Brain microvascular endothelial cell (primary cell): ENCODE results near the gene NSUN6.

Experiments
- DNase-seq: peaks from one replicate; pipeline ENCODE4 v3.0.0-alpha.2; 2020
- H3K27ac ChIP-seq: fragments of 250-450 bp; sonication (Bioruptor Pico); 2 replicates; pipeline ENCODE4 v1.5.1; 2020; ENCODE audit warnings: mild to moderate bottlenecking, moderate library complexity
- H3K27me3 ChIP-seq: fragments of 250-450 bp; sonication (Bioruptor Pico); replicated peaks from 2 replicates; pipeline ENCODE4 v1.5.1; 2020; ENCODE audit warnings: mild to moderate bottlenecking
- H3K36me3 ChIP-seq: fragments of 250-450 bp; sonication (Bioruptor Pico); replicated peaks from 2 replicates; pipeline ENCODE4 v1.5.1; 2020; ENCODE audit warnings: mild to moderate bottlenecking
- H3K4me3 ChIP-seq: 2 replicates; pipeline ENCODE4 v1.5.1; 2011; ENCODE audit warnings: low read depth, mild to moderate bottlenecking, control low read depth, low read length, moderate library complexity
- in situ Hi-C: cut with HindIII; loops from 2 replicates; pipeline ENCODE4 v1.10.0; 2017; ENCODE audit warnings: low sequenced_read_pairs, low pct_ligation_motif_present
- TF ChIP-seq, protein P1 (sequence below): IDR thresholded peaks from 2 replicates; pipeline ENCODE4 v1.5.1; 2011; ENCODE audit warnings: low read depth, mild to moderate bottlenecking, moderate library complexity, low read length, control low read depth, inconsistent platforms; ENCODE audit errors: missing control alignments

NSUN6 gene

GRCh38 chr10:18687195-18687594, 35.8 kb upstream of the NSUN6 start:
- H3K36me3 ChIP-seq: no peaks in the 10 kb centered on the region
- H3K27ac ChIP-seq: no peak overlapping the region
- H3K4me3 ChIP-seq: no peak overlapping the region
- no peaks in the 10 kb centered on the region for H3K27me3 ChIP-seq
- TF ChIP-seq, protein P1, sequence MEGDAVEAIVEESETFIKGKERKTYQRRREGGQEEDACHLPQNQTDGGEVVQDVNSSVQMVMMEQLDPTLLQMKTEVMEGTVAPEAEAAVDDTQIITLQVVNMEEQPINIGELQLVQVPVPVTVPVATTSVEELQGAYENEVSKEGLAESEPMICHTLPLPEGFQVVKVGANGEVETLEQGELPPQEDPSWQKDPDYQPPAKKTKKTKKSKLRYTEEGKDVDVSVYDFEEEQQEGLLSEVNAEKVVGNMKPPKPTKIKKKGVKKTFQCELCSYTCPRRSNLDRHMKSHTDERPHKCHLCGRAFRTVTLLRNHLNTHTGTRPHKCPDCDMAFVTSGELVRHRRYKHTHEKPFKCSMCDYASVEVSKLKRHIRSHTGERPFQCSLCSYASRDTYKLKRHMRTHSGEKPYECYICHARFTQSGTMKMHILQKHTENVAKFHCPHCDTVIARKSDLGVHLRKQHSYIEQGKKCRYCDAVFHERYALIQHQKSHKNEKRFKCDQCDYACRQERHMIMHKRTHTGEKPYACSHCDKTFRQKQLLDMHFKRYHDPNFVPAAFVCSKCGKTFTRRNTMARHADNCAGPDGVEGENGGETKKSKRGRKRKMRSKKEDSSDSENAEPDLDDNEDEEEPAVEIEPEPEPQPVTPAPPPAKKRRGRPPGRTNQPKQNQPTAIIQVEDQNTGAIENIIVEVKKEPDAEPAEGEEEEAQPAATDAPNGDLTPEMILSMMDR: no peak
- in situ Hi-C loops: no loop called here
- no peak for DNase-seq

GRCh38 chr10:18685555-18685954, 34.2 kb upstream of the NSUN6 start:
- no peak for DNase-seq
- no peaks in the 10 kb centered on the region for H3K27me3 ChIP-seq
- no peak overlapping the region for H3K27ac ChIP-seq
- TF ChIP-seq, protein P1: no peak
- in situ Hi-C loops: no loop called here
- no peaks in the 10 kb centered on the region for H3K36me3 ChIP-seq
- no peak overlapping the region for H3K4me3 ChIP-seq

DNA sequence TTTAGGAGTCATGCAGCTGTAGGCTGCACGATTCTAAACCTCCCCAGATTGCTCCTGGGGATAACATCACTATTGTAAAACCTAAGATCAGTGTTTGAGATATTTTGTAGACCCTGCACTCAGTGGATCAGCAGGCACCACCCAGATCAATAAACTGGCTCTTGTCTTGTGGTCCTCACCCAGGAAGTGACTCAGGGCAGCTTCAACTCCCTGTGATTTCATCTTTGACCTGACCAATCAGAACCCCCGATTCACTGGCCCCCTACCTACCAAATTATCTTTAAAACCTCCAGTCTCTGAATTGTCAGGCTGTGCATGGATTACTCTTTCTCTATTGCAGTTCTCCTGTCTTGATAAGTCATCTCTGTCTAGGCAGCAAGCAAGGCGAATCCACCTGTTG, 33.6 kb upstream of the NSUN6 start:
- no peaks in the 10 kb centered on the region for H3K27me3 ChIP-seq
- in situ Hi-C loops: no loop called here
- H3K27ac ChIP-seq: no peak overlapping the region
- no peak for DNase-seq
- H3K4me3 ChIP-seq: no peak overlapping the region
- TF ChIP-seq, protein P1: no peak
- H3K36me3 ChIP-seq: no peaks in the 10 kb centered on the region

GRCh38 chr10:18684416-18684815, 33.0 kb upstream of the NSUN6 start:
- TF ChIP-seq, protein P1: no peak
- Histone ChIP-seq H3K27me3 (no peaks in the 10 kb centered on the region), H3K36me3 (no peaks in the 10 kb centered on the region), H3K4me3 (no peak overlapping the region), H3K27ac (no peak overlapping the region)
- DNase-seq: no peak
- in situ Hi-C loops: no loop called here

DNA sequence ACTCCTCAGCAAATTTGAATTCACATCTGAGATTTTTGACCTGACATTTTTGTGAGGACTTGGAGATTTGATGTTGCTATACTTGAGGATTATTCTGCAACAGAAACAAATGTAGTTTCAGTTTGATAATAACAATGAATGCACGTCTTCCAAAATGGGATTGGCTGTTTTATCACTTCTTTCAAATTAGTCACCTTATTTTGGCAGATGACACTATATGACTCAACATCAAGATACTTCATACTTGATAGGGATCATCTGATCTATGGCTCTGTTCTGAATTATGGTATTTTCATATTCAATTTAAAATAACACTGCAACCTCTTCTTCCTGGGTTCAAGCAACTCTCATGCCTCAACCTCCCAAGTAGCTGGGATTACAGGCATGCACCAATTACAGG, 32.0 kb upstream of the NSUN6 start:
- DNase-seq: no peak
- Histone ChIP-seq H3K27me3 (no peaks in the 10 kb centered on the region), H3K4me3 (no peak overlapping the region), H3K36me3 (no peaks in the 10 kb centered on the region), H3K27ac (peak overlapping the region; percentile 60)
- in situ Hi-C loops: no loop called here
- TF ChIP-seq, protein P1: no peak

- no peak for DNase-seq
- H3K4me3 ChIP-seq: no peak overlapping the region
- in situ Hi-C loops: no loop called here
- no peaks in the 10 kb centered on the region for H3K27me3 ChIP-seq
- TF ChIP-seq, protein P1: no peak
- peak overlapping the region; percentile 66 for H3K27ac ChIP-seq
- no peaks in the 10 kb centered on the region for H3K36me3 ChIP-seq
Observed at GRCh38 chr10:18681971-18682411, 30.6 kb upstream of the NSUN6 start.
